HepG2 (cell line): Measurements from ENCODE around the gene AP5Z1. TPM values are rescaled to one million over a fixed set of nuclear protein-coding genes. Genes with fewer than 3 reads are reported as not detected.
A peak's percentile ranks its signal among the peaks of the same experiment; 100 is the strongest.

Source experiments
- DMAP1 ChIP-seq: IDR thresholded peaks from 2 replicates; pipeline ENCODE4 v1.6.1; 2016
- ESRRA ChIP-seq: sonication (generic); formaldehyde crosslinking; IDR thresholded peaks from 2 replicates; pipeline ENCODE4 v1.5.1; 2020; ENCODE audit warnings: mild to moderate bottlenecking, low read depth, missing genetic modification reagents
- KLF6 ChIP-seq: IDR thresholded peaks from 2 replicates; pipeline ENCODE4 v1.8.0; 2016; ENCODE audit warnings: missing biosample characterization, missing genetic modification reagents
- POGZ ChIP-seq: sonication (generic); formaldehyde crosslinking; IDR thresholded peaks from 2 replicates; pipeline ENCODE4 v1.4.0; 2020; ENCODE audit warnings: mild to moderate bottlenecking, missing genetic modification reagents
- ZNF33B ChIP-seq: sonication (generic); formaldehyde crosslinking; IDR thresholded peaks from 2 replicates; pipeline ENCODE4 v1.5.1; 2020; ENCODE audit warnings: mild to moderate bottlenecking, missing genetic modification reagents
- ZNF775 ChIP-seq: sonication (generic); formaldehyde crosslinking; IDR thresholded peaks from 2 replicates; pipeline ENCODE4 v1.4.0; 2020; ENCODE audit warnings: missing genetic modification reagents, mild to moderate bottlenecking, moderate library complexity, borderline replicate concordance
- polyA plus RNA-seq, 8 experiments: library from polyadenylated mRNA; depleted of rRNA in 3 of 8; stranded (reverse) in 7 of 8; unstranded in 1 of 8; fragments of >200 nt; fragmentation: Illumina TruSeq in 4 of 8; extraction: Trizol in 4 of 8; gene quantifications; 2 replicates each; pipeline versions ENCODE4 v1.2.1 to v1.2.3, GENCODE V29; 2011 to 2016; ENCODE audit warnings: low read depth in 4 of 8, missing spikeins in 1 of 8, mixed read lengths in 1 of 8; ENCODE audit not compliant: insufficient read depth in 1 of 8
- total RNA-seq, 5 experiments: library from RNA; depleted of rRNA; stranded (reverse); fragments of >200 nt; fragmentation: Illumina TruSeq; extraction: Trizol; gene quantifications; 2 replicates each; pipeline ENCODE4 v1.2.3, GENCODE V29; 2016; ENCODE audit warnings: low read depth in 1 of 5
- TF ChIP-seq, protein P1 (sequence below): sonication (generic); formaldehyde crosslinking; IDR thresholded peaks from 2 replicates; pipeline ENCODE4 v1.5.1; 2020; ENCODE audit warnings: missing genetic modification reagents, mild to moderate bottlenecking, borderline replicate concordance
- TF ChIP-seq, protein P2 (sequence below): sonication (generic); formaldehyde crosslinking; IDR thresholded peaks from 2 replicates; pipeline ENCODE4 v1.8.1; 2023; ENCODE audit warnings: mild to moderate bottlenecking, missing genetic modification reagents
- TF ChIP-seq, protein P3 (sequence below), 2 experiments: sonication (generic) in 1 of 2; formaldehyde crosslinking in 1 of 2; IDR thresholded peaks; 2 replicates each; pipeline versions ENCODE4 v1.4.0 to v1.6.1; 2018 to 2020; ENCODE audit warnings: missing genetic modification reagents in 2 of 2, borderline replicate concordance in 1 of 2, low read depth in 1 of 2, mild to moderate bottlenecking in 1 of 2, missing biosample characterization in 1 of 2
- TF ChIP-seq, protein P4 (sequence below): sonication (generic); formaldehyde crosslinking; IDR thresholded peaks from 2 replicates; pipeline ENCODE4 v1.4.0; 2020; ENCODE audit warnings: missing genetic modification reagents
- TF ChIP-seq, protein P5 (sequence below): sonication (generic); formaldehyde crosslinking; IDR thresholded peaks from 2 replicates; pipeline ENCODE4 v1.4.0; 2020; ENCODE audit warnings: mild to moderate bottlenecking, missing genetic modification reagents, borderline replicate concordance
- TF ChIP-seq, protein P6 (sequence below): sonication (generic); formaldehyde crosslinking; IDR thresholded peaks from 2 replicates; pipeline ENCODE4 v1.5.1; 2020; ENCODE audit warnings: mild to moderate bottlenecking, missing genetic modification reagents

Gene AP5Z1
- total and polyA plus RNA-seq, 2 of the 13 experiments (the other 11 are each of a cell fraction or from before 2014, with no cell fraction given): 9.3 to 15.1 TPM

DNA sequence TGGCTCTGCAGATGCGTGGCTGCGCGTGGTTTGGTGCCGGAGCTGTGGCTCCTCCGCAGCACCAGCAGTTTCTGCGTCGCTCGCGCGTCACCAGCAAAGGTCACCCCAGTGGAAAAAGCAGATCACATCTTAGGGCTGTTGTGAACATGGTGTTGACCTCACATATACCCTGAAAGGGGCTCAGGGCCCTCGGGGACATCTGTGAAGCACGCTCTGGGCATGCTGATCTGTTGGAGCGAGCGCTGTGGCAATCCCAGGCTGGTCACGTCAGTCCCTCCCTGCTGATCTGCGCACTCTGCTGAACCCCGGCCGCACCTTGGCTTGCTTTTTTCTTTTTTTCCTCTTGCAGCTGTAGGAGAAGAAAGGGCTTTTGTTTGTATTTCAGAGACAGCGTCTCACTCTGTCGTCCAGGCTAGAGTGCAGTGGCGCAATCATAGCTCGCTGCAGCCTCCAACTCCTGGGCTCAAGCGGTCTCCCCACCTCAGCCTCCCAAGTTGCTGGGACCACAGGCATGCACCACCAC lies 33.3 kb upstream of the AP5Z1 start (continued):
- TF ChIP-seq ZNF33B (no peak), KLF6 (CRISPR knock-in tag) (peak; percentile 50; the same call in 1 of the 2 replicates), ESRRA (CRISPR knock-in tag) (peak; percentile 54; the same call in 1 of the 2 replicates), DMAP1 (0 out of 2 replicates have a peak, but pooled peaks have one; percentile 44), ZNF775 (no peak), POGZ (peak; percentile 76)
- TF ChIP-seq, protein P1, sequence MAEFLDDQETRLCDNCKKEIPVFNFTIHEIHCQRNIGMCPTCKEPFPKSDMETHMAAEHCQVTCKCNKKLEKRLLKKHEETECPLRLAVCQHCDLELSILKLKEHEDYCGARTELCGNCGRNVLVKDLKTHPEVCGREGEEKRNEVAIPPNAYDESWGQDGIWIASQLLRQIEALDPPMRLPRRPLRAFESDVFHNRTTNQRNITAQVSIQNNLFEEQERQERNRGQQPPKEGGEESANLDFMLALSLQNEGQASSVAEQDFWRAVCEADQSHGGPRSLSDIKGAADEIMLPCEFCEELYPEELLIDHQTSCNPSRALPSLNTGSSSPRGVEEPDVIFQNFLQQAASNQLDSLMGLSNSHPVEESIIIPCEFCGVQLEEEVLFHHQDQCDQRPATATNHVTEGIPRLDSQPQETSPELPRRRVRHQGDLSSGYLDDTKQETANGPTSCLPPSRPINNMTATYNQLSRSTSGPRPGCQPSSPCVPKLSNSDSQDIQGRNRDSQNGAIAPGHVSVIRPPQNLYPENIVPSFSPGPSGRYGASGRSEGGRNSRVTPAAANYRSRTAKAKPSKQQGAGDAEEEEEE (CRISPR knock-in tag): no peak
- TF ChIP-seq, protein P2, sequence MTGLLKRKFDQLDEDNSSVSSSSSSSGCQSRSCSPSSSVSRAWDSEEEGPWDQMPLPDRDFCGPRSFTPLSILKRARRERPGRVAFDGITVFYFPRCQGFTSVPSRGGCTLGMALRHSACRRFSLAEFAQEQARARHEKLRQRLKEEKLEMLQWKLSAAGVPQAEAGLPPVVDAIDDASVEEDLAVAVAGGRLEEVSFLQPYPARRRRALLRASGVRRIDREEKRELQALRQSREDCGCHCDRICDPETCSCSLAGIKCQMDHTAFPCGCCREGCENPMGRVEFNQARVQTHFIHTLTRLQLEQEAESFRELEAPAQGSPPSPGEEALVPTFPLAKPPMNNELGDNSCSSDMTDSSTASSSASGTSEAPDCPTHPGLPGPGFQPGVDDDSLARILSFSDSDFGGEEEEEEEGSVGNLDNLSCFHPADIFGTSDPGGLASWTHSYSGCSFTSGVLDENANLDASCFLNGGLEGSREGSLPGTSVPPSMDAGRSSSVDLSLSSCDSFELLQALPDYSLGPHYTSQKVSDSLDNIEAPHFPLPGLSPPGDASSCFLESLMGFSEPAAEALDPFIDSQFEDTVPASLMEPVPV (CRISPR knock-in tag): 0 out of 2 replicates have a peak, but pooled peaks have one; percentile 29
- TF ChIP-seq, protein P3, sequence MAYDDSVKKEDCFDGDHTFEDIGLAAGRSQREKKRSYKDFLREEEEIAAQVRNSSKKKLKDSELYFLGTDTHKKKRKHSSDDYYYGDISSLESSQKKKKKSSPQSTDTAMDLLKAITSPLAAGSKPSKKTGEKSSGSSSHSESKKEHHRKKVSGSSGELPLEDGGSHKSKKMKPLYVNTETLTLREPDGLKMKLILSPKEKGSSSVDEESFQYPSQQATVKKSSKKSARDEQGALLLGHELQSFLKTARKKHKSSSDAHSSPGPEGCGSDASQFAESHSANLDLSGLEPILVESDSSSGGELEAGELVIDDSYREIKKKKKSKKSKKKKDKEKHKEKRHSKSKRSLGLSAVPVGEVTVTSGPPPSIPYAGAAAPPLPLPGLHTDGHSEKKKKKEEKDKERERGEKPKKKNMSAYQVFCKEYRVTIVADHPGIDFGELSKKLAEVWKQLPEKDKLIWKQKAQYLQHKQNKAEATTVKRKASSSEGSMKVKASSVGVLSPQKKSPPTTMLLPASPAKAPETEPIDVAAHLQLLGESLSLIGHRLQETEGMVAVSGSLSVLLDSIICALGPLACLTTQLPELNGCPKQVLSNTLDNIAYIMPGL (CRISPR knock-in tag; IDR thresholded peaks at IDR 0.05; ENCODE audit: borderline replicate concordance in 1 of 2, low read depth in 1 of 2): 0 out of 4 replicates have a peak, but pooled peaks of 1 of the 2 experiments have one; percentile 18
- TF ChIP-seq, protein P4, sequence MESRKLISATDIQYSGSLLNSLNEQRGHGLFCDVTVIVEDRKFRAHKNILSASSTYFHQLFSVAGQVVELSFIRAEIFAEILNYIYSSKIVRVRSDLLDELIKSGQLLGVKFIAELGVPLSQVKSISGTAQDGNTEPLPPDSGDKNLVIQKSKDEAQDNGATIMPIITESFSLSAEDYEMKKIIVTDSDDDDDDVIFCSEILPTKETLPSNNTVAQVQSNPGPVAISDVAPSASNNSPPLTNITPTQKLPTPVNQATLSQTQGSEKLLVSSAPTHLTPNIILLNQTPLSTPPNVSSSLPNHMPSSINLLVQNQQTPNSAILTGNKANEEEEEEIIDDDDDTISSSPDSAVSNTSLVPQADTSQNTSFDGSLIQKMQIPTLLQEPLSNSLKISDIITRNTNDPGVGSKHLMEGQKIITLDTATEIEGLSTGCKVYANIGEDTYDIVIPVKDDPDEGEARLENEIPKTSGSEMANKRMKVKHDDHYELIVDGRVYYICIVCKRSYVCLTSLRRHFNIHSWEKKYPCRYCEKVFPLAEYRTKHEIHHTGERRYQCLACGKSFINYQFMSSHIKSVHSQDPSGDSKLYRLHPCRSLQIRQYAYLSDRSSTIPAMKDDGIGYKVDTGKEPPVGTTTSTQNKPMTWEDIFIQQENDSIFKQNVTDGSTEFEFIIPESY: peak; percentile 91
- TF ChIP-seq, protein P5, sequence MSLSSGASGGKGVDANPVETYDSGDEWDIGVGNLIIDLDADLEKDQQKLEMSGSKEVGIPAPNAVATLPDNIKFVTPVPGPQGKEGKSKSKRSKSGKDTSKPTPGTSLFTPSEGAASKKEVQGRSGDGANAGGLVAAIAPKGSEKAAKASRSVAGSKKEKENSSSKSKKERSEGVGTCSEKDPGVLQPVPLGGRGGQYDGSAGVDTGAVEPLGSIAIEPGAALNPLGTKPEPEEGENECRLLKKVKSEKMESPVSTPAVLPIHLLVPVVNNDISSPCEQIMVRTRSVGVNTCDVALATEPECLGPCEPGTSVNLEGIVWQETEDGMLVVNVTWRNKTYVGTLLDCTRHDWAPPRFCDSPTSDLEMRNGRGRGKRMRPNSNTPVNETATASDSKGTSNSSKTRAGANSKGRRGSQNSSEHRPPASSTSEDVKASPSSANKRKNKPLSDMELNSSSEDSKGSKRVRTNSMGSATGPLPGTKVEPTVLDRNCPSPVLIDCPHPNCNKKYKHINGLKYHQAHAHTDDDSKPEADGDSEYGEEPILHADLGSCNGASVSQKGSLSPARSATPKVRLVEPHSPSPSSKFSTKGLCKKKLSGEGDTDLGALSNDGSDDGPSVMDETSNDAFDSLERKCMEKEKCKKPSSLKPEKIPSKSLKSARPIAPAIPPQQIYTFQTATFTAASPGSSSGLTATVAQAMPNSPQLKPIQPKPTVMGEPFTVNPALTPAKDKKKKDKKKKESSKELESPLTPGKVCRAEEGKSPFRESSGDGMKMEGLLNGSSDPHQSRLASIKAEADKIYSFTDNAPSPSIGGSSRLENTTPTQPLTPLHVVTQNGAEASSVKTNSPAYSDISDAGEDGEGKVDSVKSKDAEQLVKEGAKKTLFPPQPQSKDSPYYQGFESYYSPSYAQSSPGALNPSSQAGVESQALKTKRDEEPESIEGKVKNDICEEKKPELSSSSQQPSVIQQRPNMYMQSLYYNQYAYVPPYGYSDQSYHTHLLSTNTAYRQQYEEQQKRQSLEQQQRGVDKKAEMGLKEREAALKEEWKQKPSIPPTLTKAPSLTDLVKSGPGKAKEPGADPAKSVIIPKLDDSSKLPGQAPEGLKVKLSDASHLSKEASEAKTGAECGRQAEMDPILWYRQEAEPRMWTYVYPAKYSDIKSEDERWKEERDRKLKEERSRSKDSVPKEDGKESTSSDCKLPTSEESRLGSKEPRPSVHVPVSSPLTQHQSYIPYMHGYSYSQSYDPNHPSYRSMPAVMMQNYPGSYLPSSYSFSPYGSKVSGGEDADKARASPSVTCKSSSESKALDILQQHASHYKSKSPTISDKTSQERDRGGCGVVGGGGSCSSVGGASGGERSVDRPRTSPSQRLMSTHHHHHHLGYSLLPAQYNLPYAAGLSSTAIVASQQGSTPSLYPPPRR (CRISPR knock-in tag): peak; percentile 71; the same call in 1 of the 2 replicates
- TF ChIP-seq, protein P6, sequence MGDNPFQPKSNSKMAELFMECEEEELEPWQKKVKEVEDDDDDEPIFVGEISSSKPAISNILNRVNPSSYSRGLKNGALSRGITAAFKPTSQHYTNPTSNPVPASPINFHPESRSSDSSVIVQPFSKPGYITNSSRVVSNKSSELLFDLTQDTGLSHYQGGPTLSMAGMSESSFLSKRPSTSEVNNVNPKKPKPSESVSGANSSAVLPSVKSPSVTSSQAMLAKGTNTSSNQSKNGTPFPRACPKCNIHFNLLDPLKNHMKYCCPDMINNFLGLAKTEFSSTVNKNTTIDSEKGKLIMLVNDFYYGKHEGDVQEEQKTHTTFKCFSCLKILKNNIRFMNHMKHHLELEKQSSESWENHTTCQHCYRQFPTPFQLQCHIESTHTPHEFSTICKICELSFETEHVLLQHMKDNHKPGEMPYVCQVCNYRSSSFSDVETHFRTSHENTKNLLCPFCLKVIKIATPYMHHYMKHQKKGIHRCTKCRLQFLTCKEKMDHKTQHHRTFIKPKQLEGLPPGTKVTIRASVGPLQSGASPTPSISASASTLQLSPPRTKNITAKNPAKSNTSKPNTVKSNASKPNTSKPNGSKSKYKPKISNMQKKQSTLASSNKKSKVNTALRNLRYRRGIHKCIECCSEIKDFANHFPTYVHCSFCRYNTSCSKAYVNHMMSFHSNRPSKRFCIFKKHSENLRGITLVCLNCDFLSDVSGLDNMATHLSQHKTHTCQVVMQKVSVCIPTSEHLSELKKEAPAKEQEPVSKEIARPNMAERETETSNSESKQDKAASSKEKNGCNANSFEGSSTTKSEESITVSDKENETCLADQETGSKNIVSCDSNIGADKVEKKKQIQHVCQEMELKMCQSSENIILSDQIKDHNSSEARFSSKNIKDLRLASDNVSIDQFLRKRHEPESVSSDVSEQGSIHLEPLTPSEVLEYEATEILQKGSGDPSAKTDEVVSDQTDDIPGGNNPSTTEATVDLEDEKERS (CRISPR knock-in tag): no peak
